Endometrium (tissue), 2 donors: ENCODE results near the gene PTX4.

Experiments
- FAIRE-seq: peaks from 2 replicates; lab custom pipeline; 2012; peaks lifted over from hg19 to GRCh38; lab: Jason Lieb, UNC
- donor health status: control.
- donor health status: control.

Gene PTX4

DNA sequence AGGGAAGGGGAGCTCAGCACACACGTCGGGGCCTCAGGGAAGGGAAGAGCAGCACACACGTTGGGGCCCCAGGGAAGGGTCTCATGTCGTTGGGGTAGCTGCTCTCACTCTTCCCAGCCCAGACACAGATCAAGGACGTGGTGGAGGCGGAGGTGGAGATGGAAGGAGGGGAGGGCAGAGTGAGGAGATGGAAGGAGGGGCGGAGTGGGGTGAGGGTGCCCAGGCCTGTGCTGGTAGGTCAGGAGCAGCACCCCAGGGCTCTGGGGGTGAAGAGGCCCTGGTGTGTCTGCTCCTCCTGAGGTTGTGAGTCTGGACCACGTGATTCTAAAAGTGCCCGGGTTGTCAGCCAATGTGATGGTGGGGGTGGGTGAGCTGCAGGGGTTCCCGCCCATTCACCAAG lies 28.8 kb downstream of the PTX4 start:
- no peak for FAIRE-seq

DNA sequence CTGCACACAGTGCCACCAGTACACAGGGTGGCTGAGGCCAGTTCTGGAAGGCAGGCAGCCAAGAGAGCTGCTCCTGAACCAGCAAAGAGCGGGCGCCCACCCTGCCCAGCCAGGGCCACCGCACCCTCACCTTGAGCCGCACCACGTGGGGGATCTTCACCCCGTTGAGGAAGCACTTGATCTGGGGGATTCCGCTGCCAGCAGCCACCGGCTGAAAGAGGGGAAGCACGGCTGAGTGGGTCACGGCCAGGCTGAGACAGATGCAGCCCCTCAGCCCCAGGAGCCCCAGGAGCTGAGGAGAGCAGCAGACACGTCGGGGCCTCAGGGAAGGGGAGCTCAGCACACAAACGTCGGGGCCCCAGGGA lies 29.8 kb downstream of the PTX4 start:
- FAIRE-seq = no peak

DNA sequence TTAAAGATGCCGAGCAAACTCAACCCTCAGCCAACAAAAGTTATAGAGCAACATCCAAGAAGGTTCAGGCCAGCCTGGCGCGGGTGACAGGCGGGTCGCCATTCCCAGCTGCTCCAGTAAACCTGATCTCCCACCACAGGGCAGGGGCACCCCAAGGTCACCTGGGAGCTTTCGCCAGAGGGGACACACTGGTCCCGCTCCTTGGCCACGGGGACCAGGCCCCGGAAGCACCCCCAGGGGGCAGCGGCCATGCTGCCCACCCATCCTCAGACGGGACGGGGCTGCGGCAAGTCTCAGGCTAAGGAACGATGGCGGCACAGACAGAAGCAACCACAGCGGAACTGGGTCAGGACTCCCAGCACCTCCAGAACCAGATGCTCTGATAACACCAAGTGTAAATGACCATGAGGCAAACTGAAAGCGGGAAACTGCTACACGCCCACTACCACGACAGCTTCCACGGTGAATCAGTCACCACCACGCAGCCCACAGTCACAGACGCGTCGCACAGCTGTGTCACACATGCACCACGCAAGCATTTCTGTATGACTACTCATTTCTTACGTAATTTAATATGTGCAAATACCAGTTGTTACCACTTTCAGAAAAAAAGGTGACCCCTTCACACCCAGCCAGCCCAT lies 30.3 kb downstream of the PTX4 start:
- FAIRE-seq = no peak

DNA sequence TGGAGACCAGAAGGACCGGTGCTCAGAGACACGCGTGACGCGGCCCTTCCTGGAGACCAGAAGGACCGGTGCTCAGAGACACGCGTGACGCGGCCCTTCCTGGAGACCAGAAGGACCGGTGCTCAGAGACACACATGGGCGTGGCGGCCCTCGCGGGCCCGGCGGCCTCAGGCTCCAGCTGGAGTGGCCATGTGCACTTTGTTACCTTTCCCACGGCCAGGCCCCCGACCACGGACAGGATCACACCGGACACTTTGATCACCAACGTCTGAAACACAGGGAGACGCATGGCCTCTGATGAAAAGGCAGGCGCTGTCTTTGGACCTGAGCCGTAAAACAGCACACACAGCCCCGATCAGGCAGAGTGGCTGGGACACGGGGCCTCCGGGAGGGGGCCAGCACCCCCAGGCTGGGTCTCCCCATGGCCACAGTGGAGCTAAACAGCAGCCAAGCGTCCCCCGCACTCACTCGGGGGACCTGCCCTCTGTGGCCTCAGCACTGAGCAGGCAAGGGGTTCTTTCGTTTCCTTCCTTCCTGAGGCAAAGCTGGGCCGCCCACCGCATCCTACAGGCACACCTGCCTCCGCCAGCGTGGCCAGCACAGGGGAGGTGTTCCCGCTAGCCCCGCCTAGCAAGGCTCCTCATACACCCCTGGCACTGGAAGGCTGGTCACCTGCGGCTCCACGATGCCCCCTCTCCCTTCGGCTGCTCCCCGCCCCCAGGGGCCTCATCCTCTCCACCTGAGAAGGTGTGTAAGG lies 31.1 kb downstream of the PTX4 start:
- no peak for FAIRE-seq

DNA sequence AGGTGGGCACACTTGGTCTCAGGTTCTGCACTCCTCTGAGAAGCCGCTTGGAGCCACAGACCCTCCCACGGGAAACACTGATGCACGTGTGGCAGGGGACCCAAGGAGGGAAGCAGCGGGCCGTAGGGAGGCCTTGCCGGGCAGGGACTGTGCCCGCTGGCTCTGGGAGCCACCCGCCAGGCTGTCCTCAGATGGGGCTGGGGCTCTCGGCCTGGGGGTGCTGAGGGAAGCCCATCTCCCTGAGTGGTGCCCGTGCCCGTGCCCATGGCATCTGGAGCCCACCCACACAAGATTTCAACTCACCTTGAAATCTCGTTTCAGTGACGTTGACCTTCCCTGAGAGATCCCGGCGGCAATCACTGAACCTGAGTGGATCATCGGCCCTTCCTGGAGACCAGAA lies 31.8 kb downstream of the PTX4 start:
- FAIRE-seq = no peak

DNA sequence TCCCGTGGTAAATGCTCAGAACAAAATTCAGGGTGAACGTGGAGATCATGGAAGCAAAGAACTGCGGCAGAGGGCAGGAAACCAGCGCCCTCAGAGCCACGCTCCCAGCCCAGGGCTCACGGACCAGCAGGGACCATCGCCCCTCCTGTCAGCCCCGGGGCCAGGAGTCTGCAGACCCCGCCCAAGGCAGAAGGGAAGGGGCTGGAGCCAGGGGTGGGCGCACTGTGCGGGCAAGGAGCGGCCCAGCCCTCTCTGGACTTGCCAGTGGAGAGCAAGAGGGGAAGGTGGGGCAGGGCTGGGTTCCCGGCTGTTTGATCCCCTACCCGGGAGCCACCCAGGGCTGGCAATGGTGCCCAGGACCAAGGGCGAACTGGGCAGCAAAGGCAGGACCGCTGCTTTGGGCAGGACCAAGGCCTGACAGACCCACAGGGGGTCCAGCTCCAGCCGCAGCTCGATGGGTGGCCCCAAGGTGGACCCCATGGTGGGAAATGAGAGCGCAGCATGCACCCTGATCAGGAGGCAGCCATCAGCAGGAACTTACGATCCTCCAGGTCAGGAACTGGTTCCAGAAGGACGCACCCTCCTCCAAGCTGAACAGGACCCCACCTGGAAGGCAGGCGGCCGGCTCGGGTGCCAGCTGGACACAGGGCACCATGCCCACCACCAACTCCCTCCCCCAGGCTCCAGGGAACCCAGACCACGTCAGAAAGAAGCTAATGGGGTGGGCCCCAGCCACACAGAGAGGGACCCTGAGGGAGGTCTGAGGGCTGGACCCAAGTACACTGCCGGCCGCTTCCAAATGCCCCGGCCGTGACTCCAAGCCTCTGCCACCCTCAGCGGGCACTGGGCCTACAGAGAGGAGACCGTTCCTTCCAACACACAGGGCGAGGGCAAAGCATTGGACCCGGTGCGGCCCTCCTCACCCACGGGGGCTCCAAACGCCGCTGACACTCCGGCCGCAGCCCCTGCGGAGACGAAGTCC lies 33.3 kb downstream of the PTX4 start:
- no peak for FAIRE-seq

DNA sequence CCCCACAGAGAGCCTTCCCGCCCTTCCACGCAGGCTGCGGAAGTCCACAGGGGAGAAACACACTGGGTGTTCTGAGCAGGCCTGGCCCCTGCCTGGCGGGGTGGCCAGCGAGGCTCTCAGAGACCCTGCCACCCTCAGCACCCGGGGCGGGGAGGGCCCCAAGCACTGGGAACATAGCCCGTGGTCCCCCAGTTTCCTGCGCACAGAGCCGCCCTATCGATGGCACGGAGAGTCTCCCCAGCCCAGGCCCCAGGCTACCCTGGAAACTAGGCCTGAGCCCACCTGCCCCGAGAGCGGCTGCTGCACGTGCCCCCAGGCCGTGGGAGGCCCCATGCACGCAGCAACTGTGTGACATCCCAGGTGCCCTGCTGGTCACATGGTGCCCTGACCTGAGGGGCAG lies 34.2 kb downstream of the PTX4 start:
- FAIRE-seq = no peak

DNA sequence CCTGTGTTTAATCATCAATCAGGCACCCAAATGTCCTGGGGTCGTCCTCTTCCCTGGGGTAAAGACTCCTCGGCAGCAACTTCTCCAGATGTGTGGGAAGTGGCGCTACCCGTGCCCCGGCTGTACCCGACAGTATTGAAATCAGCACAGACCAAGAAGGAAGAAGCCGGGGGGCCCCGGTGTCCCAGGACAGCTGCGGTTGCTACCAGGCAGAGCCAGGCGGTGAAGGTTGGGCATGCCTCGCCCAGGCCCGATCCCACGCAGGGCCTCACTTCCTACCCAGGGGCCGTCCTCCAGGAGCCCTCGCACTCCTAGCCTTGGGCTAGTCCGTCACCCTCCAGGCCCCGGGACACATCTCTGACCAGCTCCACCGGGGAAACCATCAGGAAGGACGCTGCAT lies 35.4 kb downstream of the PTX4 start:
- FAIRE-seq = no peak

DNA sequence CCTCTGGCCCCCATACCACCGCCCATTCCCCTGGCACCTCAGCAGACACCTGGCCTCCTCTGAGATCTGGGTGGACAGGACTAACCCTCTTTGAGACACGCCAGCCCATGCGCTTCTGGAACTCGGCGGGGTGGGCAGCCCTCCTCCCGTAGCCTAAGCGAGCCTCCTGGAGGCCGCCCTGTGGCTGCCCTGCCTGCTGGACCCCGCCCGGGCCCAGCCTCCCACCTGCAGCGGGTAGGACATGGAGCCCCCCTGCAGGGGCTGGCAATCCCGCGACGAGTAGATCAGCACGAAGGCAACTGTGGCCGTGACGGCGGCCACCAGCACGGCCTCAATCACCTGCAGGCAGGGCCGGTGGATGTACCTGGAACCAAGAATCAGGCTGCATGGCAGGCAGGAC lies 36.2 kb downstream of the PTX4 start:
- no peak for FAIRE-seq

DNA sequence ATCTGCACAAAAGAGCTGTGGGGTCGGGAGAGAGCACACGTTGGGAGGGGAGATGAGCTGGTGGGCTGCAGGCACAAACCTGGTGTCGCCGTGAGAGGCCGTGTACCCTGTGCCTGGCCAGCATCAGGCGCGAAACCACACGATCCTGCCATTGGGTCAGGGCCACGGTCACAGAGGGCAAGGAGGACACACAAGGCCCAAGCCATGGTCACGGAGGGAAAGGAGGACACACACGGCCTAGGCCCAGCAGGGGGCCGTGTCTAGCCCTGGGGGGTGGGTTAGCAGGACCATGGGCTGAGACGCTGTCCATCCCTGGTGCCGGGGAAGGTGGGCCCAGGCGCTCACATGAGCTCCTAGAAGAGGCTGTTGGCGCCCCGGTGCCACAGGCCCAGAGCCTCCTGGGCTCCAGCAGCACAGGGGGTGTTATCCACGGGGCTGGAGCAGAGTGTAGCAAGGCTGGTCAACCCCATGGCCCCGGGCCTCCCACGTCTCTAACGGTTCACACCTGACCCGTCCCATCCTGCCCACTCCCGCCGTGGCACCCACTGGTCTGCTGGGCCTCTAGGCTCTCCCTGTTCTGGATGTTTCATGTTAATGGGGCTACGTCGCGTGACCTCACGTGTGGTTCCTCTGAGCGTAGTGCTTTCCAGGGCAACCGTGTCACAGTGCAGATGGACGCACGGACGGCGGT lies 36.9 kb downstream of the PTX4 start:
- no peak for FAIRE-seq

DNA sequence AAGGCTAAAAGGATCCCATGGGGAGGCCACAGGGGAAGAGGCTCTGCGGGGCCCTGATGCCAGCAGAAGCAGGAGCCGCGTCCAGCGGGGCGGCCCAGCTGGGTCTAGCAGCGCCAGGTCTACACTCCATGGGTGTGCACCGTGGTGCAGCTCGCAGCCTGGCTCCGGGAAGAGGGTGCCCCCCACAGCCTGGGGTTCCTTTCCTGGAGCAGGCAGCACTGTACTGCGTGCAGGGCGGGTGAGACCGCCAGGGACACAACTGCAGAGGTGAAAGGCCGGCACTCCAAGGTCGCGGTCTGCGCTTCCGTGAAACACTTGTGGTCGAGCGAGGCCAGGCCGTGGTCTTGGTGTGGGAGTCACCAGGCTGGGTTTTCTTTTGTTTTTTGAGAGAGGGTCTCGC lies 37.9 kb downstream of the PTX4 start:
- FAIRE-seq = no peak

DNA sequence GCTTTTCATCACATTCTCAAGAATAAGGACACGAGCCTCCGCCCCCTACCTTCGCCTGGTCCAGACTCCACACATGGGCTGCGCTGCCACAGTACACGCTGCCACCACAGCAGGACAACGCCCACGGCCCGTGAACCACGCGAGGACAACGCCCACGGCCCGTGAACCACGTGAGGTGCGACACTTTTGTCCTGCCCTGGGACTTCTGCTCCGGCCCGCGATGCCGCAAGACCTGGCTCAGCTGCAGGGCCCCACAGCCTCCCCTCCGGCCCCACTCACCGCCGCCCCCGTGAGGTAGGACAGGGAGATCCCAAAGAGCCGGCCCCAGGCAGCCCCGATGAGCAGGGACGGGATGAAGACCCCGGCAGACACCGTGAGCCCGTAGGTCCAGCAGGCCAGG lies 38.5 kb downstream of the PTX4 start:
- no peak for FAIRE-seq

DNA sequence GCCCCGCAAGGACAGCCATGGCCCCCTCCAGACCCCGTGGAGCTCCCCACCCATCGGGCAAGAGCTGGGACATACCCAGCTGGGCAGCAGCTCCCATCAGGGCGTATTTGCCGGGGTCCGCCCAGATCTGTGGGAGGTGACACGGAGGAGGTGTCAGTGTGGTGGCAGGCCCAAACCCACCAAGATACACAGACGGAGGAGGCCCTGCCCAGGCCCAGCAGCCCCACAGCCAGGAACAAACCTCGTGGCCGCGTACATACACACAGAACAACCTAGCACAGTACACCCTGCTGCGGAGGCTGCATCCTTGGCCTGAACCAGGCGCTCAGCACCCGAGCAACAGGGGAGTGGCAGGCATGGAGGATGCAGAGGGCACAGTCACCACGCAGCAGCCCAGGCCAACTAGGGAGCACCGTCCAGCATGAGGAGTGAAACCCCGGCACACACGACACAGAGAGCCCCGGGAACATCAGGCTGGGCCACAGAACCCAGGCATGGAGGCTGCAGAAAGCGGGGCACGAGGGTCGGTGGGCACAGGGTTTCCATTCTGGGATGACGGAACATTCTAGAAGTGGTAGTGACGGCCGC lies 39.4 kb downstream of the PTX4 start:
- FAIRE-seq = no peak

DNA sequence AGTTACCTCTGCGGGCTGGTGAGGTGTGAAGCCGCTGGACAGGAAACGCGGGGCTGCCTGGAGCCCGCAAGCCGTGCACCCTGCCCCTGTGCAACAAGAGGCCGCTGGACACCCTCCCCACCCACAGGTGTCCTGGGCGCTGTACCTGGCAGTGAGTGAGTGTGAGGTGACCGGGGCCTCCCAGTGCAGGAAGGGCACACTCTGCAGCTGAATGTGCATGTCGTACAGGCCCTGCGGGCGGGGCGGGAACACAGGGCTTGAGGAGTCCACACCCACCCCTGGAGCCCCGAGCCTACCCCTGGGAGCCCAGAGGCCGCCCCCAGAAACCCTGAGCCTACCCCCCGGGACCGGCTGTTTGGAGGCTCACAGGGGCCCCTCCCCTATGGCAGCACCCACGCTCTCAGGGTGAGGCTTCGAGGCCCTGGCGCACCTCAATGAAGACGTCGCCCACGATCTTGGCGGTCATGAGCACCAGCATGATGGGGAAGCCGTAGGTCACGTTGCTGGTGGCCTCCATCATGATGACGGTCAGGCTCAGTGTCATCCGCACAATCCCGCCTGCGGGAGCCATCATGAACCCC lies 40.1 kb downstream of the PTX4 start:
- FAIRE-seq = no peak

DNA sequence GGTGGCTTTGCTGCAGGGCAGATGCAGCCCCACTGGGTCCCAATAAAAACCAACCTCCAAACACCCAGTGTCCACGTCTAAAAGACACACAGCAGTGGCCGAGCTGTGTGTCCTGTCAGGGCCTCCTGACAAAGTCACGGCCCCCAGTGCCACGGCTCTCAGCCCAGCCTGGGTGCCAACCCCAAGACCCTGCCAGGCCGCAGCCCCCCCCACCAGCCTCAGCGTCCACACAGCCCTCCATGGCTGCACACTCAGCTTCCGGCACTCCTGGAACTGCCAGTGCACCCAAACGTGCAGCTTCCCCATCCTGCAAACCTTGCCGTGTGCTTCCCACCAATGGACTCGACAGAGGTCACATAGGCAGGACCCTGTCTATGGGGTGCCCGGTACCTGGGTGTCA lies 40.8 kb downstream of the PTX4 start:
- FAIRE-seq = no peak

DNA sequence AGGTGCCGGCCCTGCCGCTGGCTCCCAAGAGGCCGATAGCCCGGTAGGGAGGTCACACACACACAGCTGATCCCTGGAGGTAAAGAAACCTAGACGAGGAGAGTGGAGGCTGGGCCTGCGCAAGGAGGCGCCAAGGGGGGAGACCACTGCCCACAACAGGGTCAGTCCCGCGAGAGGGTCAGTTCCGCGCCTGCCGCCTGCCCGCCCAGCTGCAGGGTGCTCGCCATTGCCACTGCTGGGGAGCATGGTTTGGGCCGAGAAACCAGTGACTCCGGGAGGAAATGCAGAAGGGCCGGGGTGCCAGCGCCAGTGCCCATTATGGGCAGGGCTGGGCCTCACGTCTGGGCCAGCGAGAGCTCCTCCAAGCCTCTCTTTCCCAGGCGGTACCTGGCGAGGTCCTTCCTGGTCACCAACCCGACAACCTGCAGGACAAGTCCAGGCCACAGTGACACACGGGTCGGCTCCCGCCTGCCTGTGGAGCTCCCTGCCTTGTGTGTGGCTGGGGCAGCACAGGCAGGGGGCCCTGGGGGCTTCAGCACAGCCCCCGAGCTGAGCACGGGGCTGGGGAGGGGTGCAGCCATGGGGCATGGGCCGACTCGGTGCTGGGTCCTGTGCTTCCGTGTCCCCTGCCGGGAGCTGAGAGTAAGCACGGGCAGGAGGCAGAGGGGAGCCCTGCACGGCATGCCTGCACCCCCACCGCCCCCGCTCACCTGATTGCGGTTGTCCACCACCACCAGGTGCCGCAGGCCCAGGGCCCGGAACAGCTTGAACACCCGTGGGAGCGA lies 42.3 kb downstream of the PTX4 start:
- FAIRE-seq = no peak

DNA sequence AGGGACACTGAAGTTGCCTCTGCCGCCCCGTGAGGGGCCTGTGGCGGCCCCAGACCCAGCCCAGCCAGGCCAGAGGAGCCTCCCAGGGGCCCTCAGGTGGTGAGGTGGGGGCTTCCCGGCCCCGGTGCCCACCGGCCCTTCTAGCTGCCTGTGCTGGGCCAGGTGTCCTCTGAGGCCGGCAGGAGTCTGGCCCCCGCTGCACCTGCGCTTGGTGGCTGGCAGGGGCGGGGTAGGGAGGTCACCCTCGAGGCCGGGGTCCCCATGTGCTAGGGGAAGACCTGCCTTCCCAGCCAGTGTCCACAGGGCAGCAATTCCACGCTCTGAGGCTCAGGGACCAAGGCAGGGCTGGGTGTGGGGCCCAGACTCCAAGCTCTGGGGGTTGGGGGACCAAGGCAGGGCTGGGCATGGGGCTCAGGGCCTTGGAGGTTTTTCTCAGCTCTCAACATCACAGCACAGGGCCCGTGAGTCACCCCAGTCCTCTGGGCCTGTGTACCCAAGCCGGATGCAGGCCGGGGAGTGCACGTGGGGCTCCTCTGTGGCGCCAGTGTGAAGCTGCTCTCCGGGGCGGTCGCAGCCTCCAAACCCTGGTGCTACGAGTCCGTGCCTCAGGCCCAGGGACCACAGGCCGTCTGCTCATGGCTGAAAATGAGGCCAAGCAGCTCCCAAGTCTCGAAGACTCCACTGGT lies 43.1 kb downstream of the PTX4 start:
- FAIRE-seq = no peak

DNA sequence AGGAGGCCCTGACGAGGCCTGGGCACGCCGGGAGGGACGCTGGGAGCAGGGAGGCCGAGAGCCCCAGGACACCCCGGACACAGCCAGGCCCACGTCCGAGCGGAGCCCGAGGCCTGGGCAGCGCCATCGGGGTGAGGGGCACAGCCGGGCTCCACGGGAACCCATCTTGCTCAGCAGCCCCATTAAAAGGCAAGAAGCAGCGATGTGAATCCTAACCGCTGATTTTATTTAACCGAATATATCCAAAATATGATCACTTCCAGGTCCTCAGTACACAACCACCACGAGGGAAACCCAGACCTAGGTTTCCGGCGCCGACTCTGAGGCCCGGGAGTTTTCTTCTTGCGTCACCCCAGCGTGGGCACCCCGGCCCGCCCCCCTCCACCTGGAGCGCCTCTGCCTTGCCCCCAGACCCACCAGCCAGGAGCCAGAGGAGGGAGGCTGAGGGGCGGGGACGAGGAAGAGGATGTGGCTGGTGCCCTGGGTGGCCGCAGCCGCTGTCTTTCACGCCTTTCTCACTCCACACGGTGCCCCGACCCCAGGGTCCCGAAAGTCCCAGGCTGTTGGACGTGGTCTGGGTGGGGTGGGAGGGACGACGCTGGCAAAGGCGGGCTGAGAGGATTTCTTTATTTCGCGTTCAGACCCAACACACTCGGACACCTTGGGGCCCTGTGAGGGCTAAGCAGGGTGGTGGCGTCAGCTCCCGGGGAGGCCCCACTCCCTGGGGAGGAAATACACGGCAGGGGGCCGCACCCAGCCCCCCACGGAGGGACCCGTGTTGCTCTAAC lies 43.8 kb downstream of the PTX4 start:
- FAIRE-seq = no peak

DNA sequence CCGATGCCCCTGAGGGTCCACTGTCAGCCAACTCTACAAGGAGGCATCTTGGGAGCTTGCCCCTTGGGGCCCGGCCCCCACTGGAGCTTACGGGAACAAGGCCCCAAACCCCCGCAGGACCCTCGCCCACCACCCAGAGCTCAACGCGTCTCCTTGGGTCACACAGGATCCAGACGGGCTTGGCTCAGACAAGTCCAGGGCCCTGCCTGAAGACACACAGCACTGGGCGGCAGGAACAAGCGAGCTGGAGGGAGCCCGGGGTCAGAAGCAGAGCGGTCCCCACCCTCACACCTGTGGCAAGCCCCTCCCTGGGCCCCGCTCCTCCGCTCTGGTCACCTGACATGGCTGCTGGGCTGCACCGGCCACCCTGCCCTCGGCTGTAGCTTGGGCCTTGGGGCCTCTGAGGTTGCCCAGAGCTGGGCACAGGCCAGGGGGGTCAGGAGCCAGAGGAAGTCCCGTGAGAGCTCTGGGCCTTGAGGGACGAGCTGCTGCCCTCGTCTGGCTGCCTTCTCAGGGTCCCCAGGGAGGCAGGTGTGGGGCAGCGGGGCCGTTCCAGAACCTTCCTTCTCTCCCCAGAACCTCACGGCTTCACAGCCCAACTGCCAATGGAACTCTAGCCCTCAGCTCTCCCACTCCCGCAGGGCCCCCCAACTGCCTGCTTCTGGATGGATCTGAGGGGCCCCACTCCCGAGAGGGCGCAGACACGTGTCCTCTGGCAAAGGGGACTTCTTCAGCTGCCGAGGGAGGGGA lies 44.6 kb downstream of the PTX4 start, which contains the start of gene CCDC154:
CCDC154 (minus strand) TSS at position 577 of the 750 bp plus-strand sequence; CDS start at position 343, 234 bp downstream.
- FAIRE-seq = no peak
